Cortex of kidney (tissue), 1 donor: ENCODE results near the gene MAGOHB.

Source experiments
- DNase-seq: peaks from one replicate; lab custom pipeline; 2025; lab: John Stamatoyannopoulos, UW

MAGOHB gene

DNA sequence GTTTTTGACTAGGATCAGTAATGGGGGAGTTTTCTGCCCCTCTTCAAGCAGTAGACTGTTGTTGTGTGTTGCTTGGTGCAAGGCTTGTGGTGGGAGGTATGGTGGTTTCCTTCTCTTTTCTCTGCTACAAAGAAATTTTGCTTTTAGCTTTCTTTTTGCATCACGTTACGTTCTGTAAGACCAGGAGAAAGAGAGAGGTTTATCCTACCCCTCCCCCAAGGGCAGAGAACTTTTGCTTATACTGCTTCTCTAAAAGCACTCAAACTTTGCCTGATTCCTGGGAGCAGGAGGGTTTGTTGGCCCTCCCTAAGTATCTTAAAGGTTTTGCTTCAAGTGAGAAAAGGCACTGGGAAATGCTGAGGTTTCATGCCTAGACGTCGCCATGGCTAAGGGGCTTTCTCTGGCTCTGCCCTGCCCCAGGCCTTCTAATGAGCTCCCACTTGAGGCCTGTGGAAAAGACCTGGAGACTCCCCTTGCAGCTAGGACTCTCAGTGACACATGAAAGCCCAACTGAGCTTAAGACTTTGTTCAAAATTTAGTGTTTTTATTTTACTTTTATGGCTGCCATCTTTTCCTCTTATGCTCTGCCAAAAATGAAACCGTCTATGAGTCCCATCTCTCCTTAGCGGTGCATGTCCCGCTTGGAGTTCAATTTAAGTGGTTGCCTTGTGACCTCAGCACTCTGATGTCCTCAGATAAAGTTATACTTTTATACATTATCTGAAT is 58.5 kb downstream of the MAGOHB start:
- DNase-seq: no peak

GRCh38 chr12:10554228-10554755 is 59.1 kb downstream of the MAGOHB start:
- no peak for DNase-seq
